ENCODE measurements around the gene PTPRN2. TPM values are rescaled to one million over a fixed set of nuclear protein-coding genes. Genes with fewer than 3 reads are reported as not detected.
A peak's percentile ranks its signal among the peaks of the same experiment; 100 is the strongest.
"Not testable (repeated sequence)": the region's sequence is repeated elsewhere in the genome, so short reads cannot be mapped to it uniquely, and the experiment has no call there.

Gene PTPRN2
- polyA plus RNA-seq, 1 of the 3 experiments (the other 2 are of a cell fraction) = 4.0 TPM

- H3K36me3 ChIP-seq (replicated peaks in 1 of 2; ENCODE audit: control insufficient read depth in 1 of 2, insufficient read depth in 2 of 2, low read length in 1 of 2); POLR2A ChIA-PET; DNase-seq; H3K4me1 ChIP-seq (ENCODE audit: control insufficient read depth in 1 of 2, insufficient read depth in 2 of 2, low read depth in 1 of 2, low read length in 1 of 2); H2AFZ ChIP-seq (ENCODE audit: low read depth); H4K20me1 ChIP-seq (ENCODE audit: insufficient read depth); CTCF ChIA-PET; H3K27me3 ChIP-seq (ENCODE audit: insufficient read depth); H3K27ac ChIP-seq (ENCODE audit: low read depth in 2 of 2, low read length in 1 of 2); H3K9ac ChIP-seq; H3F3A ChIP-seq (replicated peaks; ENCODE audit: insufficient read depth); H3K4me2 ChIP-seq; H3K9me3 ChIP-seq; H3K4me3 ChIP-seq (ENCODE audit: low read depth in 2 of 2, low read length in 1 of 2); H3K9me2 ChIP-seq; H3K79me2 ChIP-seq (ENCODE audit: insufficient read depth): not testable (repeated sequence)
- 55% methylated on average over 2 of the region's 2 CpGs for WGBS (ENCODE audit: low lambda C conversion rate)
Measured at GRCh38 chr7:157695609-157696008, 892.0 kb downstream of the PTPRN2 start.

GRCh38 chr7:157694376-157694665, 893.3 kb downstream of the PTPRN2 start:
- H3F3A ChIP-seq (replicated peaks; ENCODE audit: insufficient read depth) = peaks cover 6% of the 10 kb centered on the region
- no peak for TF ChIP-seq REST (IDR thresholded peaks at IDR 0.05; ENCODE audit: low read depth, low read length)
- TF ChIP-seq SIN3A (IDR thresholded peaks at IDR 0.05; ENCODE audit: borderline replicate concordance, low read depth, low read length) = no peak
- TF ChIP-seq SMC3 (IDR thresholded peaks at IDR 0.05; ENCODE audit: low read depth, low read length) = no peak
- TF ChIP-seq RFX5 (IDR thresholded peaks at IDR 0.05; ENCODE audit: low read length) = no peak
- TF ChIP-seq IRF3 (IDR thresholded peaks at IDR 0.05; ENCODE audit: low read depth, low read length) = no peak
- TF ChIP-seq TAF1 (IDR thresholded peaks at IDR 0.05; ENCODE audit: borderline replicate concordance, low read depth, low read length) = no peak
- TF ChIP-seq ELF1 (IDR thresholded peaks at IDR 0.05) = no peak
- no peak for TF ChIP-seq FOXJ3 (CRISPR knock-in tag; IDR thresholded peaks at IDR 0.05)
- no peak for TF ChIP-seq USF1 (IDR thresholded peaks at IDR 0.05; ENCODE audit: borderline replicate concordance, low read depth)
- no peak for TF ChIP-seq MAX (IDR thresholded peaks at IDR 0.05; ENCODE audit: low read depth)
- TF ChIP-seq EZH2phosphoT487 (IDR thresholded peaks at IDR 0.05; ENCODE audit: borderline replicate concordance, low read depth) = no peak
- no peaks in the 10 kb centered on the region for H3K9me3 ChIP-seq
- H3K27ac ChIP-seq (ENCODE audit: low read depth in 2 of 2, low read length in 1 of 2) = no peak overlapping the region
- POLR2A ChIA-PET = no interaction called here
- CTCF ChIA-PET = no interaction called here
- no peak overlapping the region for H2AFZ ChIP-seq (ENCODE audit: low read depth)
- no peaks in the 10 kb centered on the region for H4K20me1 ChIP-seq (ENCODE audit: insufficient read depth)
- WGBS (ENCODE audit: low lambda C conversion rate) = 82% methylated on average over 6 of the region's 6 CpGs
- no peaks in the 10 kb centered on the region for H3K9me2 ChIP-seq
- H3K4me3 ChIP-seq (ENCODE audit: low read depth in 2 of 2, low read length in 1 of 2) = no peak overlapping the region
- no peak overlapping the region for H3K9ac ChIP-seq
- H3K4me2 ChIP-seq = no peak overlapping the region
- no peaks in the 10 kb centered on the region for H3K27me3 ChIP-seq (ENCODE audit: insufficient read depth)
- H3K4me1 ChIP-seq (ENCODE audit: control insufficient read depth in 1 of 2, insufficient read depth in 2 of 2, low read depth in 1 of 2, low read length in 1 of 2) = peaks cover 0 to 14% of the 10 kb centered on the region in 2 experiments; a peak in 1 of 4 replicates
- peaks cover 3% of the 10 kb centered on the region; the same call in 1 of the 2 replicates for H3K79me2 ChIP-seq (ENCODE audit: insufficient read depth)
- H3K36me3 ChIP-seq (replicated peaks in 1 of 2; ENCODE audit: control insufficient read depth in 1 of 2, insufficient read depth in 2 of 2, low read length in 1 of 2) = no peaks in the 10 kb centered on the region
- peak; percentile 12 for DNase-seq
